Kidney capillary endothelial cell (primary cell): Measurements from ENCODE around the gene C19orf67.

Source experiments
- DNase-seq: peaks from one replicate; pipeline ENCODE4 v3.0.0-alpha.2; 2018; ENCODE audit warnings: low spot score

Gene C19orf67

DNA sequence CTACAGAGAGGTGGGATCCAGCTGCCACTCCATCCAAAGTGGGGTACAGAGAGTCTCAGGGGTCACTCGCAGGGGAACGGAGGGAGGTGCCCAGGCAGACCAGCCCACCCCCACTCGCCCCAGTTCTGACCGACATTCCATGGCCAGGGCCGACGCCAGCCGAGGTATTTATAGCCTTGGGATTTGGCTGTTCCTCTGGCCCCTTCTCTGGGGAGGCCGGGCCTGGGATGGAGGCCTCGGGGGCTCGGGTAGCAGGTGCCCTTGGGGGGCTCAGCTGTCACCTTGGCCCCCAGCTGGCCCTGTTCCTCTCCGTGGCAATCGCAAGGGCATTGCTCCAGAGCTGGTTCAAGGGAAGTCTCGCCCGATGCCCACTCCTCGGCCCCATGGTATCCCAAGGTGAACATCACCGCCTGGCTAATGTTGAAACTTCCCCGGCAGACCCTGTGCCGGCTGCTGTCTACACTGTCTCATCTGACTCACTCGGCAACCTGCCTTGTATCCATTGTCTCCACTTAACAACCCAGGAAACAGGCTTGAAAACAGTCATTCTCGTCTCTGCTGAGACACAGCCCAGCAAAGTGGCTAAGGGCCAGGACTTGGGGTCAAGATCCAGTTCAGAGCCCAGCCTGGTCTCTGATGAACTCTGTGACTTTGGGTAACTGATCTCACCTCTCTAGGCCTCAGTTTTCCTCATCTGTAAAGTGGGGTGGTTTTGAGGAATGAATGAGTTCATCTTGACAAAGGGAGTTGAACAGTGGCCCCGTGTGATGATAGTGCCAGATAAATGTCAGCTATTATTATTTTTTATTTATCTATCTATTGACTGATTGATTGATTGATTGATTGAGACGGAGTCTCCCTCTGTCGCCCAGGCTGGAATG, 22.2 kb upstream of the C19orf67 start:
- peak; percentile 92 for DNase-seq

DNA sequence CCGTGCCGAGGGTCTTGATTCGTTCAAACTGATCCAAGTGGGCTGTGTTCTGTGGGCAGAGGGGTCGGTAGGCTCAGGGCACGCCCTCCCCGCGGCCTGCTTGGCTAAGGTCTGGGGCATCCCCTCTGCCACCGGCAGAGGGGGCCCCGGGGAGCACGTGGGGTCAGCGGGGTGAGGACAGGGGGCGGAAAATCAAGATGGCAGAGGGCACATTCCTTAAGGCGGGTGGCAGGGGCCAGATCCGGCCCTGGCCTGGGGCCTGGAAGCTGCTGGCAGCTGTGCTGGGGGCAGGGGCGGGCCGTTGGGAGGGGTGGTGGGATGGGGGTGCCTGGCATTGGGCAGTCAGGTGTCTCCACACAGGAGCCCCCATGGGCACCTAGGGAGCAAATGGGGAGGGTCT, 21.3 kb upstream of the C19orf67 start:
- DNase-seq = no peak

DNA sequence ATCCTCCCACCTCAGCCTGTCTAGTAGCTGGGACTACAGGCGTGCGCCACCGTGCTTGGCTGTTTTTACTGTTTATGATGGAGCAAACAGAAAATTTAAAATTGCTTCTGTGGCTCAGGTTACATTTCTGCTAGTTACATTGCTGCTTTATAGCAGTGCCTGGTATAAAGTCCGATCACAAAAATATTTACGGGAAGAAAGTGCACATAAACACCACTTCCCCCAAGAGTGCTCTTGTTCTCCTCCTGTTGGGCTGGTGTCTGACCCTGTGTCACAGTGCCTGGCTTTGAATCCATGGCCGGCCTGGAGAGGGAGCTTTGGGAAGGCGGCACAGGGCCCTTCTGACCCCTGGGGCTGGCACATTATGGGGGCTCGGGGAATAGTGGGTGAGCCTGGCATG, 20.1 kb upstream of the C19orf67 start:
- DNase-seq = no peak

DNA sequence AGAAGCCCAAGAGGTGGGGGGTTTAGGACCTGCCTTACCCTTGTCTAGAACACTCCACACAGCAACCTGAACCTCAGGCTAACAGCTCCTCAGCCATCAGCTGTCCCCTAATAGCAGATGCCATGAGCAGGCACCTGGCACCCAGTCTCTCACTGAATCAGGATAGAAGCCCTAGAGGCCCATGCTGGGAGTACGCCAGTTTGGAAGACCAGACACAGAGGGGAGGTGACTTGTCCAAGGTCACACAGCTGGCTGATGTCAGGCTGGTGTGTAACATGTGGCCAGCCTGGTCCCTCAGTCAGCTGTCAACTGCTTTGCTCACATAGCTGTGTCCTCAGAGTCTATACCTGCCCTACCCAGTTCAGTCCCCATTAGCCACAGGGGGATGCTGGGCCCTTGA, 17.7 kb upstream of the C19orf67 start:
- no peak for DNase-seq

DNA sequence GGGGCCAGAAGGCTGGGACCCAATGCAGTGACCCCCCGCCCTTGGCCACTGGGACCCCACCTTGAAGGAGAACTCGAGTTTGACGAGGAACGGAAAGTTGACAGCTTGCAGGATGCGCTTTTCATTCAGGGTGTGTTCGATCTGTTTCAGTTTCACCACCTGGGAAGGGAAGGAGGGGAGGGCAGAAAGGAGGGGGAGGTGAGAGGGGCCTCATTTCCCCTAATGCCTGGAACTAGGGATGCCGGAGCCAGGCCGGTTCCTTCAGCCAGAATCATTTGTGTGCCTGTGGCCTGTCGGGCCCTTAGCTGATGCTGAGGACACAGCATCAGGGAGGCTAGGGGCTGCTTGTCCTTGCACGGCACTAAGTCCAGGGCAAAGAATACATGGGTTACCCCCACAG, 17.2 kb upstream of the C19orf67 start:
- DNase-seq = no peak

DNA sequence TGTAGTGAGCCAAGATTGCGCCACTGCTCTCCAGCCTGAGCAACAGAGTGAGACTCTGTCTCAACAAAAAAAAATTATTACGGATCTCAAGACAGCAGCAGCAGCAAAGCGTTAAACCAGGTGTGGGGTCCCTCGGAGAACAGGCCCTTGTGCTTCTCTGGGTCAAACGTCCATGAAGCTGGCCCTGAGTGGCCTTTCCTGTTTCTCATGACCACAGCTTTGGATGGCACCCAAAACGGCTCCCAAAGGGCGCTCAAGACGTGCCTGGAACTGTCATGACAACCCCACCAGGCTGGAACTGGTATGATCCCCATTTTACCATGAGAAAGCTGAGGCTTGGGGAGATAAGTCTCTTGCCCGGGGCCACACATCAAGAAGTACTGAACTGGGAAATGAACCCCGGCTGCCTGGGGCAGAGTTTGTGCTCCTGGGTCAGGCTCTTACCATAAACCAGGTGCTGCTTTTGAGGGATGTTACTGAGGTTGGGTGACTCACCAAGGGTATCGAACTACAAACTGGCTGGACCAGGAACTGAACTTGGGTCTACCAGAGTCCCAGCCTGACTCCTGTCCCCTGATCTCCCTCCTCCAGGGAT, 16.6 kb upstream of the C19orf67 start:
- DNase-seq = no peak

DNA sequence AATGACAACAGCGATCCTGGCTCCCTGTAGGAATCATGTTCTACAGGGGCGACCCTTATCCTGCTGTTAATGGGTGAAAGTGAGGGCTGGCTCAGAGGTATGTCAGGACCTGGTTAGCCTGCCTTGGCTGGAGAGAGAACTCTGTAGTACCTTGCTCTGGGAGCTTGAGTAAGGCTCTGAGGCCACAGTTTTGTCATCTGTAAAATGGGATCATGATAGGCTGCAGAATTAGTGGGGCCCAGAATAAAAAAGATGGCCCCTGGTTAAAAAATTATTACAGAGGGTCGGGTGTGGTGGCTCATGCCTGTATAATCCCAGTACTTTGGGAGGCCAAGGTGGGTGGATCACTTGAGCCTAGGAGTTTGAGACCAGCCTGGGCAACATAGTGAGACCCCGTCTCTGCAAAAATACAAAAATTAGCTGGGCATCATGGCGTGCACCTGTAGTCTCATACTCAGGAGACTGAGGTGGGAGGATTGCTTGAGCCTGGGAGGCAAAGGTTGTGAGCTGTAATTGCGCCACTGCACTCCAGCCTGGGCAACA, 15.5 kb upstream of the C19orf67 start:
- no peak for DNase-seq

DNA sequence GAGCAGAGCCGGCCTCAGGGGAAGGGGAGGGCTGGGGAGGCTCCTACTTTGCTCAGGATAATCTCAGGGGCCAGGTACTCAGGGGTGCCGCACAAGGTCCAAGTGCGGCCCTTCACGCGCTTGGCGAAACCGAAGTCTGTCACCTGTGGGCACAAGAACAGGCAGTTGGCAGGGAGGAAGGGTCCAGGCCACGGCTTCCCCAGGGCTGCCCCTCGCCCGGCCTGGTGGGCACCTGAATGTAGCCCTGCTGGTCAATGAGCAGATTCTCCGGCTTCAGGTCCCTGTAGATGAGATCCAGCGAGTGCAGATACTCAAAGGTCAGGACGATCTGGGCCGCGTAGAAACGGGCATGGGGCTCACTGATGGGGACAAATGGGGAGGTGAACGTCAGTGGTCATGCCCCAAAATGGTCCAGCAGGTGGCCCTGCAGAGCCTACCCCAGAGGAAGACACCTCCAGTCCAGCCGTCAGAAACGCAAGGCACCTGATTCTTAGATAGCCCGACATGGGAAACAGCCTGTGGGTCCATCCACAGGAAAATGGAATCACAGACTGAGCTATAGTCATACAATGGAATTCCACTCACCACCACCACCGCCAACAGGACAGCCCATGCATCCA, 12.1 kb upstream of the C19orf67 start:
- DNase-seq = no peak

DNA sequence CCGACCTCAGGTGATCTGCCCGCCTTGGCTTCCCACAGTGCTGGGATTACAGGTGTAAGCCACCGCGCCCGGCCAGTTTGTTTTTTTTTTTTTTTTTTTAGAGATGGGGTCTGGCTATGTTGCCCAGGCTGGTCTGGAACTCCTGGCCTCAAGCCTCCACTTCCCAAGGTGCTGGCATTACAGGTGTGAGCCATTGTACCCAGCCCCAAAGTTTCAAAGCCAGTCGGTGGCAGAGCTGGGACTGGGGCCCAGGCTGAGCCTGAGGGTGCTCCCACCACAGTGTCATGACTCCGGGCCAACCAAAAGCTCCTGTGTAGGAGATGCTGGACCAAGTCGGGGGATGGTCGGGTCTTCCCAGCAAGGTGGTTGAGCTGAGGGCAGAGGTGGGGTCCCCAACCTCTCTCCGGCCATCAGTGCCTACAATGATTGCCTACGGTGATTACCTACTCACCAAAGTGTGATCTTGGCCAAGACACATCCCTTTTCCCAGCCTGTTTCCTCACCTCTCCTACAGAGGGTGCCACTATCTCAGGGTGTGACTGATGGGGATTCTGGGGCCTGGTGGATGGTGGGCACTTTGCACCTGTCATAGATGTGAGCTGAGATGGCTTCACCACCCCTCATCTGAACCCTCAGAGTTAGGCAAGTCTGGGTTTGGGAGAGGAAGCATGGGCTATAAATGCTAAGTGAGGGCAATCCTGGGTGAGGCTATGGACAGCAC, 10.8 kb upstream of the C19orf67 start:
- no peak for DNase-seq

DNA sequence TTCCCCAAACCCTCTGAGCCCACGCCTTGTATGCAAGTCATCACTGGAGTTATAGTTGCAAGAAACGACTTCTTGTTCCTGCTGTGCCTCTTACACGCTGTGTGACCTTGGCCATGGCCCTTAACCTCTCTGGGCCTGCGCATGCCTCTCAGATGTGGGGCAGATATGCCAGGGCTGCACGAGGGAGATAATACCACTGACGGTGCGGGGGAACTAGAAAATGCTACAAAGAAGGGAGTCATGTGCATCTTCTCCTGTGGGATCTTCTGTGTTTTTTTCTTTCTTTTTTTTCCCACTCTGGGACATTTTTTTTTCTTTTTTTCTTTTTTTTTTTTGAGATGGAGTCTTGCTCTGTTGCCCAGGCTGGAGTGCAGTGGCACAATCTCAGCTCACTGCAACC, 9.3 kb upstream of the C19orf67 start:
- no peak for DNase-seq

DNA sequence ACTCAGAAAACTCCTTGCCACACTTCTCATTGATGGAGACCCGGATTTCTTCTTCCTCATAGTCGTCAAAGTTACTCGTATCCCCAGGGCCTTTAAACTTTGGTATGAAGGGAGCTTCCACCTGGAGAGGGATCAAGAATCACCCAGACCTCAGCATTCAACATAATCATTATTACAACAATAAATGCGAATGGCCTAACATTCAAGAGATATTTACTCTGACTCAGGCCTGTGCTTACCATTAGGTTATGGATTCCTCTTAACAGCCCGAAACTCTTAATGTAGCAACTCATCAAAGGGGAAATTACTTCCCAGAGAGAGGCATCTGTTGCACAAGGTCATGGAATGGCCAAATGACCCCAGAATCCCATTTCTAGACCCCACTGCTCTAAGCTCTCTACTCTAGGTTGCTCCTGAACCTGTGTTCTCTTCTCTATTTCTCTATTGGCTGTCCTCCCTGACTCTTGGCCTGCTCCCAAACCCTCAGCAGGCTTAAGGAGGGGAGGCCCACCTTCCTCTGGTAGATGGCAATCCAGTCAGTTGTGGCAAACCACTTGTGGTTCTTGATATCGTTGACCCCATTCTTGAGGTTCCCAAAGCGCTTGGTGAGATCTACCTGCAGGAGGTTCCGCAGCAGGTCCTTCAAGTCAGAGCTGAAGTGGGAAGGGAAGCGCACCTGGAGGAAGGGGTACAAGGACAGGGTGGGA, 7.7 kb upstream of the C19orf67 start:
- no peak for DNase-seq

DNA sequence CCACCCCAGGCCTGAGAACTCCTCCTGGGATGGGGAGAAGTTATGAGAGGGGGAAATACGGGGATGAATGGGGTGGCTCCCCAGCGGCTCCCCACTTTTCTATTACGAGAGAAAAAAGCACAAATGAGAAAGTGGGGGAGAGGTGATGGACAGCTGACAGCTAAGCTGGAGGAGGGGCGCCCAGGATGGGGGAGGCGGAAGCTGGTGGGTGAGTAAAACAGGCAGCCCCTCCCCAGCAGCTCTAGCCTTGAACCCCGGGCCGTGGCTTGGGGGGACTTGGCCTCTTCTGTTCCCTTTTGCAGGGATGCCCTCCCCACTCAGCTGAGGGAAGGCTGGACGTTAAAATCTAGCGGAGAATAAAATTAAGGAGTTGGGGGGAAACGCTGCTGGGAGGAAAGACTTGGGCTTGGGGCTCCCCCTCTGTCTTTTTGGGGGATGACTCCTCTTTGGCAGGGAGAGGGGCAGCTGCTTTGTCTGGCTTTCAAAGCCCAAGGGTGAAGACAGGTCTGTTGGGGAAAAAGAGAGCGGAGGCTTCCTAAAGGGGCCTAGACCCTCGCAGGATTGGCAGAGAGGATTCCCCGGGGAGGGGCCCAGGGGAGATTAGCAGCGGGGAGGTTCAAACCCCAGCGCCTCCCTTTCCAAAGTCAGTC, 6.4 kb upstream of the C19orf67 start:
- no peak for DNase-seq

DNA sequence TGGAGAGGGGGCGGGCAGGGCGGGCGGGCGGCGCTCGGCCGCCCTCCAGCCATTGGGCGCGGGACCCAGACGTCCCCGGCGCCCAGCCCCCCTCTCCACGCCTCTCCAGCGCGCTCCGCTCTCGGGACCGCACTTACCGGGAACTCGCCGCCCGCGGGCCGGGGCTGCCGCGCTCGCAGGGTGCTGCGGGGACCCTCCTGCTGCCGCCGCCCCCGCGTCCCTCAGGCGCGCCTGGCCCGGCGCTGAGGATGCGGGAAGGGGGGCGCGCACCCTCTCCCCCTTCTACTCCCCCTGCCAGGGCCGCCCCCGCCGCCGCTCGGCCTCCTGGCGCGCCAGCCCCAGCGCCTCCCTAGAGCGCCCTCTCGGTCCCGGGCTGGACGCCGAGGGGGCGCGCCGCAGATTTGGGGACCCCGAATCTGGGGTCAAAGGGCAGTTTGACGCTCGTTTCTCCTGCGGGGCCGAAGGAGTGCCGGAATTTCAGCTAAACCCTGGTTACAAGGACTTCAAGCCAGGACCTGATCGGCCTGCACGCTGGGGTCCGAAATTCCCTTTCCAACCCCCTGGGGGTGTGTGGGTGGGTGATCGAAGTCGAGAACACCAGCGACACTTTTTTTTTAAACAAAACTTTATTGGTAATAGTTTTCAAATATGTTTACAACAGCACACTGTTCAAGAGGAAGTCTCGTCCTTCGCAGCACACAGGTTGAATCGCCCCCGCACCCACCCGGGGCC, 5.7 kb upstream of the C19orf67 start:
- DNase-seq = no peak

DNA sequence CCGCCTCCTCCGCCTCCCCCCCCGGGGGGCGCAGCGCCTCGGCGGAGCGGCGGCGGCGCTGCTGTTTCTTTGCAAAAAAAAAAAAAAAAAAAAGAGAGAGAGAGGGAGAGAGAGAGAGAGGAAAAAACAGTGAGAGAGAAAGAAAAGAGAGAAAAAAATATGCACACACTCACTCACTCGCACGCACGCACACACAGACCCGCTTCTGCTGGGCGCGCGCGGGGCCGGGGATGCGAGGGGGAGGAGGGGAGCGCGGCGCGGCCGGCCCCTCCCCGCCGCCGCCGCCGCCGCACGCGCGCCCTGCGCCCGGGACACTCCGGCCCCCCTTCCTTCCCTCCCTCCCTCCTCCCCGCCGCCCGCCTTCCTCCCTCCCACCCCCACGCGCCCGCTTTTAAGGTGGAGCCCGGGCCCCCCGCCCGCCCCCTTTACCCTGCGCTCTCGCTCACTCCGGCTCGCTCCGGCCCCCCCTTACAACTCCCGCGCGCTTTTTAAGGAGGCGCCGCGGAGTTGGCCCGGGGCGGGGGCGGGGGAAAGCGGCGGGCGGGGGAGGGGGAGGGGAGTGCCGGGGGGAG, 5.0 kb upstream of the C19orf67 start, which contains the start of gene SAMD1:
Gene SAMD1, minus strand, starts transcription at position 243 of the 572 bp plus-strand sequence.
- DNase-seq = no peak

DNA sequence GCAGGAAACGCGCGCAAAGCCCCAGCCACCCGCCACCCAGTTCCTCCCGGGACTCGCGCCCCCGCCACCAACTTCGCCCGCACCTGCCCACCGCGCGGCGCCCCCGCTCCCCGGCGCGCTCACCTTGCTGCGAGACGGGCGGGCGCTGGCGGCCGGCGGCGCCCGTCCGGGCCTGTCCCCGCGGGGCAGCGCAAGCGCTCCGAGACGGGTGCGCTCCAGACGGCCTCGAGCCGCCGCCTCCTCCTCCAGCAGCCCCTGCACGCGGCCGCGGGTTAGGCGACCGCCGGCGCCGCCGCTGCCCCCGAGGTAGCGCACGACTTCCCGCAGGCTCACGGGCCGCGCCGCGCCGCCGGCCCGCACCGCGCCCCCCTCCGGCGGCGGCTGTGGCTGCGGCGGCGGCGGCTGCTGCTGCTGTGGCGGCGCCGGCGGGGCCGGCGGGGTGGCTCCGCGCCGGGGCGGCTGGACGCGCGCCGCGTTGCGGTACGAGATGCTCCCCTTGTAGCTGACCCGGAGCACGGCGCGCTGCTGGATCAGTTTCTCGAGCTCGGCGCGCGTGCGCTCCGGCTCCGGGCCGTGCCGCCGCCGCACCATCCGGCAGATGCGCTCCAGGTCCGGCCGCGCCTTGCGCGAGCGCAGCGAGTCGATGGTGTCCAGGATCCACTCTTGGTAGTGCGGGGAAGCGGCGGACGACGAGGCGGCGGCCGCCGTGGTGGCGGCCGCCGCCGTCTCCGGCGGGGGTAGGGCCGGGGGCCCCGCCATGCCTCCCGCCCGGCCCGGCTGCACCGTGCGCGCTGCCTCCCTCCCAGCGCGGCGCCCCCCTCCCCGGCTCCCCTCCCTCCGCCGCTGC, 4.3 kb upstream of the C19orf67 start:
- no peak for DNase-seq

DNA sequence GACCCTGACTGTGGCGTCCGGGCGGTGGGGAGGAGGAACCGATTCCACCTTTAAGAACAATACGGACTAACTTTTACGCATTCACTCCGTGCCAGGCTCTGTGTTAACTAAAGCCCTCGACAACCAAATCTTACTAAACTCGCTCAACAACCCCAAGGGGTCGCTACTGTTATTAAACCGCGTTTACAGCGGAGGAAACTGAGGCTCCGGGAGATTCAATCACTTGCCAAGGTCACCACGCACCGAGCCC, 3.8 kb upstream of the C19orf67 start:
- no peak for DNase-seq

DNA sequence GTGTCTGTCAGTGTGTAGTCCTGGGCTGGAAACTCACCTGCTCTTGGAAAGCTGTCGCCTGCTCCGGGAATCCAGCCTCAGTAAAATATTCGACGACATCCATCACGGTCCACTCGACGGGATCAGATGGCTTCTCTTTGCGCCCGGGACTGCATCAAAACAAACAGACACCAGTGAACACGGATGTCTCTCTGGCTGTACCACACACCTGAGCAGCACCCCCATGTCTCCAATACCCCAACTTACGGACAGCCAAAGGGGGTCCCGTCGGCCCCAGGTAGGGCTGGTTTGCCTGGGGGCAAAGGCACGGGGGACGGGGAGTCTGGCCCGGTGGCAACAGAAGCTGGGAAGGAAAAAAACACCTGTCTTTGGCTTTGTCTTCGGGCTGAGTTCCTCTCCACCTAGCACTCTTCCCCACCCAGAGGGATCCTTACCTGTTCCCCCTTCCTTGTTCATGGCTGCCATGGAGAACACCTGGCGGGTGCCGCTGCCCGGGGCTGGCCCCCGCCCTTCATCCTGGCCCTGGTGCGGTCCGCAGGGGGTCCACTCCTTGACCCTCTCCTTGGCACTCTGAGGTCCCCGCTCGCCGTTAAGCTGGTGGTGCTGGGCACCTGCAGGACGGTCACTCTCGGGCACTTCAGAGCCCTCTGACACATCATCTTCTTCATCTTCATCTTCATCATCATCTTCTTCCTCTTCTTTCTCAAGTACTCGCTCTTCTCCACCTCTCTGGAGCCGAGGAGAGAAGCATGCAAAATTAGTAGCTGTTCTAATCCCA, 3.2 kb upstream of the C19orf67 start:
- DNase-seq = no peak

DNA sequence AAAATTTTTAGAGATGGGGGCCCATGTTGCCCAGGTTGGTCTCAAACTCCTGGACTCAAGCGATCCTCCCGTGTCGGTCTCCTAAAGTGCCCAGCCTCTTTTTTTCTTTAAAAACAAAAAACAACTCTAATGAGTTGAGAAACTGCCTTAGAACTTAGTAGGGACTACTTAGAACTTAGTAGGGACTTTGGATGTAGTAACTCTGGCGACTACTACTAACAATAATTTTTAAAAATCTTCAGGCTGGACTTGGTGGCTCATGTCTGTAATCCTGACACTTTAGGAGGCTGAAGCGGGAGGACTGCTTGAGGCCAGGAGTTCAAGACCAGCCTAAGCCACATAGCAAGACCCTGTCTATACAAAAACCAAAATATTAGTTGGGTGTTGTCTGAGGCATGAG, 515 bp upstream of the C19orf67 start:
- DNase-seq = no peak

DNA sequence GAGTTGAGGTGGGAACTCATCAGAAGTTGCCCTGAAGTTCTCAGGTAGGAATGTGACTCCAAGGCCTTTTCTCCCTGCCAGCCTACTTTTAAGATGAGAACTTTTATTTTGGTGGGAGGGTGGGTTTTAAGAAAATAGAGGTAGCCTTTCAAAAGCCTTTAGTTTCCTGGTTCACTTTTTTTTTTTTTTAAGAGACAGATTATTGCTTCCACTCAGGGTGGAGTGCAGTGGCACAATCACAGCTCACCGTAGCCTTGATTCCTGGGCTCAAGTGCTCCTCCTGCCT, 3.0 kb downstream of the C19orf67 start:
- DNase-seq = no peak
